Bronchial epithelial cell (primary cell): ENCODE data around the gene WNT7A. TPM values are rescaled to one million over a fixed set of nuclear protein-coding genes. Genes with fewer than 3 reads are reported as not detected.

Source experiments
- DNase-seq: peaks from one replicate; pipeline ENCODE4 v3.0.0-alpha.2; 2010; ENCODE audit warnings: low read depth
- FAIRE-seq: peaks from 2 replicates; lab custom pipeline; 2011; peaks lifted over from hg19 to GRCh38; lab: Jason Lieb, UNC
- H3K27me3 ChIP-seq: 2 replicates; pipeline ENCODE4 v1.5.1; 2011; ENCODE audit warnings: low read length; ENCODE audit not compliant: control insufficient read depth, insufficient read depth
- H3K36me3 ChIP-seq: 2 replicates; pipeline ENCODE4 v1.5.1; 2011; ENCODE audit warnings: low read length; ENCODE audit not compliant: control insufficient read depth, insufficient read depth
- H3K4me3 ChIP-seq: 2 replicates; pipeline ENCODE4 v1.5.1; 2011; ENCODE audit warnings: mild to moderate bottlenecking, low read depth, low read length, control low read depth
- CTCF ChIP-seq: IDR thresholded peaks from 2 replicates; pipeline ENCODE4 v1.5.1; 2011; ENCODE audit warnings: mild to moderate bottlenecking, moderate library complexity, low read length, control low read depth, inconsistent platforms; ENCODE audit not compliant: insufficient read depth, severe bottlenecking
- total RNA-seq: library from RNA; depleted of rRNA; stranded (reverse); fragments of >200 nt; gene quantifications from 2 replicates; pipeline ENCODE4 v1.2.1, GENCODE V29; 2014

The WNT7A gene
- total RNA-seq, 1 donor from 2014 or later: 13.4 TPM

GRCh38 chr3:13785853-13786436 is 93.9 kb downstream of the WNT7A start:
- Histone ChIP-seq H3K4me3 (no peak overlapping the region), H3K36me3 (no peaks in the 10 kb centered on the region), H3K27me3 (peaks cover 1% of the 10 kb centered on the region)
- TF ChIP-seq CTCF: no peak
- FAIRE-seq (no peak), DNase-seq (no peak)

GRCh38 chr3:13785351-13785750 is 94.5 kb downstream of the WNT7A start:
- TF ChIP-seq CTCF: no peak
- H3K27me3 ChIP-seq: peaks cover 1% of the 10 kb centered on the region
- no peaks in the 10 kb centered on the region for H3K36me3 ChIP-seq
- no peak overlapping the region for H3K4me3 ChIP-seq
- no peak for DNase-seq
- FAIRE-seq: no peak

DNA sequence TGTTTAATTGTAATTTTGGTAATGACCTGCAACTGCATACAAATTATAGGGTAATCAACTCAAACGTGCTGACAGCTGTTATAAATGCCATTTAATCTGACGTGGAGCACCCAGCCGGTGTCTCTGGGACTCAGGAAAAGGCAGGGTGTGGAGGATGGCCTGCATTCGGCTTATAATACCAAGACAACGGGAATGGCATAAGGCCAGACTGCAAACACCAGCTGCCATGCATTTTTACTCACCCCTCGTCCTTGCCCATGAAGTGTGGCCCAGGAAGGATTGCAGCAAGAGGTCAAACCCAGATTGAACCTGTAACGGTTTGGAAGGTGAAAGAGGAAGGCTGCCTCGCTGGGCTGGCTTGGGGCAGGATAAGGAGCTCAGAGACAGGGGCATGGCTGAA is 96.4 kb downstream of the WNT7A start:
- TF ChIP-seq CTCF: no peak
- DNase-seq (no peak), FAIRE-seq (no peak)
- H3K4me3 ChIP-seq: no peak overlapping the region
- no peaks in the 10 kb centered on the region for H3K36me3 ChIP-seq
- peaks cover 1% of the 10 kb centered on the region for H3K27me3 ChIP-seq

DNA sequence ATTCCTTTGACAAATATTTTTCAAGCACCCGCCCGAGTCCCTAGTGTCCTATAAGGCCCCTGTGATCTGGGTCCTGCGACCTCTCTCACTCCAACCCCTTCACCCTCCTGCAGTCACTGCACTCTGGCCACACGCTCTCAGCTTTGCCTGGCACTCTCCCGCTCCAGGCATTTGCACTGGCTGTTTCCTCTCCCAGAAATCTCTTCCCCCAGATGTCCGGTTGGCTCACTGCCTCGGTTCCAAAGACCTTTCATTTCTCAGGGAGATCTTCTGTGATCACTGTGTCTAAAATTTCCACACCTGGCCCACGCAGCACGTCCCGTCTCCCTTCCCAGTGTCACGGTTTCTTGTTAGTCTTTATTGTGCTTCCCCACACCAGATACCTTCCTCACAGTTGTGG is 97.4 kb downstream of the WNT7A start:
- FAIRE-seq (no peak), DNase-seq (no peak)
- Histone ChIP-seq H3K27me3 (peaks cover 1% of the 10 kb centered on the region), H3K4me3 (no peak overlapping the region), H3K36me3 (no peaks in the 10 kb centered on the region)
- TF ChIP-seq CTCF: no peak

- TF ChIP-seq CTCF: no peak
- Histone ChIP-seq H3K27me3 (peaks cover 1% of the 10 kb centered on the region), H3K4me3 (no peak overlapping the region), H3K36me3 (no peaks in the 10 kb centered on the region)
- DNase-seq: no peak
- FAIRE-seq: peak; percentile 23
Measured at GRCh38 chr3:13781417-13781816, 98.5 kb downstream of the WNT7A start.
